IPS DF 4.7 (cell line): ENCODE data around the gene ZFP90.
"Not testable (repeated sequence)": the region's sequence is repeated elsewhere in the genome, so short reads cannot be mapped to it uniquely, and the experiment has no call there.

Experiments
- DNase-seq: peaks from one replicate; pipeline ENCODE4 v3.0.0-alpha.2; 2013; ENCODE audit warnings: low spot score; ENCODE audit errors: extremely low read depth

Gene ZFP90

DNA sequence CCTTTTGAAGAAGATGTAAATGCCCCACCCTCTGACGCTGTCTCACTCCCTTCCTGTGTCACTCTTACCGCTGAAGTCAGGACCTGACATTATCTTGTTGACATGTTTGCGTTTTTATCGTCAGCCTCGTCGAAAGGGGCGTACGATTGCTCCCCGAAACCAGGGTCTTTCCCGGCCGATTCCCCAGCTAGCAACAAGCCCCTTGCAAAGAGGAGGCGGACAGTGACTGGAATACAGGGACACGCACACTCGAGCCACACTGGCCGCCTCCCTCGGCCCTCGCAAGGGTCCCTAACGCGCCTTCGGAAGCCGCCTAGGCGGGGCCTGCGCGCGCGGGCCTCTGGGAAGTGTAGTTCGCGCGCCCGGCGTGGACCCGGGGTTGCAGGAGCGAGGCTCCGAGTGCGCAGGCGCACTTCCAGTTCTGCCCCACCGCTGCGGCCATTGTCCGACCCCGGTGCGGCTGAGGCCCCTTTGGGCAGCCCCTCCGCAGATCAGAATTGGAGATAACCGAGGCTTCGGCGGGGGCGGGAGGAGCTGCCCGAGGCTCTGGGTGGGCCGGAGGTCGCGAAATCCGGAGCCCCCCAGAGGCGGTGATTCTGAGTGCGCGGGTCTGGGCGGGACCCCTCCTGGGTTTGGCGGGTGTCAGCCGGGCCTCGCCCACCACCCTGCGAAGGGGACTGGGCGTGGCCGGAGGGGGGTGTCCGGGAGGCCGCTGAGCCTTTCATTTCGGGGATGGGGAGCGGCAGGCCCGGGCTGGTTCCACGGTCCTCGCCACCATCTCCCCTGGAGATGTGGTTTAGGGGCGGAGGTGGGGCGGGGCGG, at the start of gene ZFP90:
Gene ZFP90, plus strand, starts transcription at position 412 of the 822 bp plus-strand sequence. CDS start 502 bp downstream, outside the sequence.
- peak; percentile 58 for DNase-seq

DNA sequence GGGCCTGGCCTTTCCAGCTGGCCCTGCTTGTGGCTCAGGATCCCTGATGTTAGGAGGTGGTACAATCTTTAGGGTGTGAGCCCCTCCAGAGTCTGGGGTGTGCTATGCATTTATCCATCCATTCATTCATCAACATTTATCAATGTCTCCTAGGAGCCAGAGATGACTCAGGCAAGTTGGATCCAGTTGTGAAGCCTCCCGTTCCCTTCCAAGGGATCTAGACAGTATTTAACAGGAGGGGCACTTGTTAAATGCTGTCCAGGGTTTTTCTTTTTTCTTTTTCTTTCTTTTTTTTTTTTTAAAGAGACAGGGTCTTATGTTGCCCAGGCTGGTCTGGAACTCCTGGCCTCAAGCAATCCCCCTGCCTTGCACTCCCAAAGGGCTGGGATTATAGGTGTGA, 48.7 kb upstream of the ZFP90 start:
- no peak for DNase-seq

DNA sequence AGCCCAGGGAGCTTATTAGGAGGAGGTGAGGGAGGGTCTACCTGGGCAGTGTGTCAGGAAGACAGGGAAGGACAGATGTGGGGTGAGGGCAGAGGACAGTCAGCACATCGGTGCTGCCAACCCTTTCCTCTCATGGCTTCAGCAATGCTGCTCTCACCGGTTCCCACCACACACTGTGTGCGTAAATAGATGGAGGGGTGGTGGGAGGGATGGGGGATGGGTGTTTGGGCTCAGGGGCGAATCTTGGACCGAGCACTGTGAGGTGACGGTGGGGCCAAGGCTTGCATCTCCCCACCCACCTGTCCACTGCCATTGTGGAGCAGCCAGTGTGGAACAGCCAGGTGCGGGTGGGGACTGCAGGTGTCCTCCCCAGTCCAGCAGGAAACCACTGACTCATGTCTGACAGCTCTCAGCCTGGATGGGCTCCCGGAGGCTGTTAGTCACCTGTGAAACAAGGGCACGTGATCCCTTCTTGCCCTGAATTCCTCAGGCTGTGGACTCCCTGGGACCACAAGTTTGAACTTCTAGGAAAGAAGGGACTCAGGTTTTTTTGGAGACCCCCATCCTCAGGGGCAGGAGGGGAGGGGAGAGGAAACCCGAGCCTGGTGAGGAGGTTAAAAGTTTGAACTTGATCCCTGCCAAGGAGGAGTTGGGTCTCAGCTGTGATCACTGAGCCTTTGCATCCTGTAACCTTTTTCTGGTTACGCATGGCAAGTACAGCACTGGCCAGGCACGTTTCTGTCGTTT, 48.1 kb upstream of the ZFP90 start:
- no peak for DNase-seq

DNA sequence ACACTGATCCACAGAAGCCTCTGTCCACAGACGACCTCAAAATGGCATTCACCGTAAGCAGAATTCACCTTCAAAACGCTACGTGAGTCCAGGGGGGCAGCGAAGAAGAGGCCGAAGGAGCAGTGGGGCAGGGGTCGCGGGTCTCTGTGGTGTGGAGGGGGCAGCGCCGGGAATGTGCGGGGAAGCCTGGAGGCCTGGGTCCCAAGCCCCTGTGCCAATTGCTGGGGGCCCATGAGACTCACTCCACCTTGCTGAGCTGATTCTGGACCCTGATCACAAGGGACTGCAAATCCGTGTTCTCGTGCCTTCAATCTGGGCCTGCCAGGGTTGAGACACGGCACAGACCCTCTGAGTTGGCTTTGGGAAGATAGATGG, 47.5 kb upstream of the ZFP90 start:
- DNase-seq = no peak

DNA sequence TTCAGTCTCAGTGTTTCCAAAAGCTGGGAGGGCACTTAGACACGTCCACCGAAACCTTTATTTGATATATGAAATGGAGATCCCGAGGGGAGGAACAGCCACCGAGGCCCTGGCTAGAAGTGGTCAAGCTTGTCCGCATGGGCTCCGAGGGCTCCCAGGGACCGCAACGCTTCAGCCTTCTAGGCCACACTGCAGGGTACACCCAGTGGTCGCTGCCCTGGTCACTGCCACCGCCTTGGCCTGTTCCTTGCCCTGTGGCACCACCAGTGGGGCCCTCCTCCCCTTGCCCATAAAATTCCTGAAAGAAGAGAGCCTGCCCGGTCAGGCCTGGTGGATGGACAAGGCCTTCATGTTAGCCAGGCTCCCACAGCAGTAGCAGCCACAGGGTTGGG, 46.9 kb upstream of the ZFP90 start:
- DNase-seq = no peak

DNA sequence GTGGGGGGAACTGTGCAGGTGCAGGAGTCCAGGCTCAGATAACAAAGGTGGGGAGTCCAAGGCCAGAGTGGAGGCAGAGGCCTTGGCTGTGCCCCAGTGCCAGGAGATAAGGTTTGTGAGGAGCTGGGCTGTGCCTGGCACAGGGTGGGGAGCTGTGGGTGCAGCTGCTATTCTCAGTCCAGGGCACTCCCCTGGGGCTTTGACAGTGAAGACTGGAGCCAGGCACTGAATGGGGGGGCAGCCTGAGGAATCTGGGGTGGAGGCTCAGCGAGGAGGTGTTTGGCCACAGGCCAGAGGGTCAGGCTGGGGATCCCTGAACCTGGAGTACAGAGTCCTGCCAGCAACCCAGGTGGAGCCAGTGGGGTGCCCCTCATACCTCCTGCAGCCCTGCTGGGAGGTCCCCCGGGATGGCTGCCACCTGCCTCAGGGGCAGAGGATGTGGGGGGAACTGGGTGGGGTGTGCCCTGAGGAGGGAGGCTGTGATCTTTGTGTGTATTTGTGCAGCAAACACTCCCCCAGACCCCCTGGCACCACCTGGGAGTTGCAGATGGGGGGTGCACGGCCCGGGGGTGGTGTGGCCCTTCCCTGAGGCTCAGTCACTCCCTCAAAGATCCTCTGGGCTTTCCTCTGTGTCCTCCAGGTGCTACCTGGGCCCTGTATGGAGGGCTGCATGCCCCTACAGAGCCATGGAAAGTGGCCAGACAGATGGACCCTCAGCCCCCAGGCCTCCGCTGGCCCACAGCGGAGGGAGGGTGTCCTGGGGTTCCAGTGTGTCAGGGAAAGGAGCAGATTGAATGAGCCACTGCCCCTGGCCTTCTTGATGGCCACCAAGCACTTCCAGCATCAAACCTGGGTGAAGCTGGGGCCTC, 46.3 kb upstream of the ZFP90 start:
- no peak for DNase-seq

DNA sequence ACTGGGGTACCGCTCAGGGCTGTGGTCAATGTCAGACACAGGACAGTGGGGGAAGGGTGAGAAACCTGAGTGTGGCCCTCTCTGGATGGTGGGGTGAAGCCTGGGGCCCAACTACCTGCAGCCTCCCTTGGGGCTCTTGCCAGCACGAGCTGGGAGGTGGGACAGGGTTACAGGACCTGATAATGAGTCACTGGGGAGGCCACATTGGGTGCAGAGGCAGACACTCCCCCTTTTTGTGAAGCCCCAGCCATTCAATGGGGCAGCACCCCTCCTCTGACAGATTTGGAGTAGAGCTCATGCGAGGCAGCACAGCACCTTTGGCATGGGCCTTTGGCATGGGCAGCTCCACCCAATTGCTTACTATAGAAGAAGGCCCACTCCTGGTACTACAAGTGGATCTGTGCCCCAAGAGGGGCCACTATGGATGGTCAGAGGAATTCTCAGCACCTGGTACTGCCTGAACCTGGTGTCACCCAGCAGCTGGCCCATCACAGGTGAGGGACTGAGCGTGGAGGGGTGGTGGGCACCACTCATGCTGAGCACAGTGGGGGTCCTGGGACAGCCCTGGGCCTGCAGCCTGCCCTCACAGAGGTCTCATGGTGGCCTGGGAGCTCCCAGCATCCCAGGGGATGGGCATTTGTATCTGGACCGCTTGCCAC, 45.5 kb upstream of the ZFP90 start:
- DNase-seq = no peak

DNA sequence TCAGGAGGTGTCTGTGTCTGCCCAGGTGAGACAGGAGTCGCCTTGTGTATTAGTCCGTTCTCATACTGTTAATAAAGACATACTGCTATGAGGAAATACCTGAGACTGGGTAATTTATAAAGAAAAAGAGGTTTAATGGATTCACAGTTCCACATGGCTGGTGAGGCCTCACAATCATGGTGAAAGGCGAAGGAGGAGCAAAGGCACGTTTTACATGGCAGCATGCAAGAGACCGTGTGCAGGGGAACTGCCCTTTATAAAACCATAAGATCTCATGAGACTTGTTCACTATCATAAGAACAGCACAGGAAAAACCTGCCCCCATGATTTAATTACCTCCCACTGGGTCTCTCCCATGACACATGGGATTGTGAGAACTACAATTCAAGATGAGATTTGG, 44.8 kb upstream of the ZFP90 start:
- not testable (repeated sequence) for DNase-seq

DNA sequence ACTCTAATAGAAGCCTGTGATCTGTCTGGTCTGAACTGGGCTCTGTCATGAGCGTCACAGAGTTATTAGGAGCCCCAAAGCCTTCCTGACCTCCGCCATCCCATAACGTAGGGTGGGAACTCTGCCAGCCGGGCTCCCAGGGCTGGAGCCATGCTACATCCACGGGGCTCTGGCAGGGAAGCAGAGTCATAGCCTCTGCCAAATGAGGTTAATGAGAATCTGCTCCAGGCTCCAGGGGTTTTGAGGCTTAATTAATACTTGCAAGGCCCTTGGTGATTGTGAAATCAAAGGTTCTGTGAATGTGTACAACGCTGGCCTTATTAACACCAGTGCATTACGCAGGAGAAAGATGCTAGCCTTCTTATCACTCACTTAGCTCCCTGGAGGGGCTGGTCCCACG, 42.4 kb upstream of the ZFP90 start:
- no peak for DNase-seq

DNA sequence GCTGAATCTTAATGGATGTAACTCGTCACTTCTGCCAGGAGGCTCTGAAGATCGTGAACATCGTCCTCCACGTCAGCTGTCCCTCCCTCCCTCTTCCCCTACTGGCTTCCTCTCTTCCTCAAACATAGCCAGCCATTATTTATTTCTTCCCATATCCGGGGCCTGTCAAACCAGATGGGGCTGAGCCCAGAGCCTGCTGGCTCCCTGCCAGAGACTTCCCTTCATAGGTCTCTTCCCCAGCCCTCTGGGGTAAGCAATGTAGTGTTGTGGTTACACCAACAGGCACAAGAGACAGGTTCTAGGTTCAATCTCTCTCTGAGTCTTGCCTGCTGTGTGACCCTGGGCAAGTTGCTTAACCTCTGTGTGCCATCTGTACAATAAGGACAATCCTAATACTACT, 40.1 kb upstream of the ZFP90 start:
- DNase-seq = no peak

DNA sequence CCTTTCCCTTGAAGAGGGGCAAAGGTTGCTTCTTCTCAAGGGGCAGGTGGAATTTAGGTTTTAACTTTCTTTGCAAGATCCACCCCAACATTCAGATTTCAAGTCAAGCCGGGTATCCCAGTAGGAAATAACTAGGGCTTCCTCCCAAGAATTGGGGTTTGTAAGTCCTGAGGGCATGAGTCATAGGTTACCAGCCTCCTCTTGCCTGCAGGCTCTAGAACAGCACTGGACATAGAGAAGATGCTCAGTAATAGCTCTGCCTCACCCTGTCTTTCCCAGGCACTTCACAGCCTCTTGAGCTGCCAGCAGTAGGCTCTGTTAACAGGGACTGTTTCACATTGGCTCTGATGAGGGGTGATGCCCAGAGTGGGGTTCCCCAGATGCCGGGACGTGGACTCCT, 35.8 kb upstream of the ZFP90 start:
- no peak for DNase-seq

DNA sequence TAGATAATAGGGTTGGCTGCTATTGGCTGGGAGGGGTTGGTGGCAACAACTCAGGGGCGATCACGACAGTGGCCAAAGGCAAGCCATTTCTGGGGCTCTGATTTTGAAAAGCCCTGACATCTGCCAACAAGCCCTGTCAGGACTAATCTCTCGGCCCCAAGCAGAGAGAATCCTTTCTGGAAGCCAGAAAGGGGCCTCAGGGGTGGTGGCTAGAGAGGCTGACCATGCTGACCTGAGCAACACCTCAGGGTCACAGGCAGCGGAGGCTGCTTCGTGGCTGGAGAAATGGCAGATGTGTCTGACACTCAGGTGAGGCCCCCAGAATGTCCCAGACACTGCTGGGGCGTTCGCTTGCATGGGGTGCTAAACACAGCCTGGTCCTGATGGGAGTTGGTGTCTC, 35.0 kb upstream of the ZFP90 start:
- no peak for DNase-seq

DNA sequence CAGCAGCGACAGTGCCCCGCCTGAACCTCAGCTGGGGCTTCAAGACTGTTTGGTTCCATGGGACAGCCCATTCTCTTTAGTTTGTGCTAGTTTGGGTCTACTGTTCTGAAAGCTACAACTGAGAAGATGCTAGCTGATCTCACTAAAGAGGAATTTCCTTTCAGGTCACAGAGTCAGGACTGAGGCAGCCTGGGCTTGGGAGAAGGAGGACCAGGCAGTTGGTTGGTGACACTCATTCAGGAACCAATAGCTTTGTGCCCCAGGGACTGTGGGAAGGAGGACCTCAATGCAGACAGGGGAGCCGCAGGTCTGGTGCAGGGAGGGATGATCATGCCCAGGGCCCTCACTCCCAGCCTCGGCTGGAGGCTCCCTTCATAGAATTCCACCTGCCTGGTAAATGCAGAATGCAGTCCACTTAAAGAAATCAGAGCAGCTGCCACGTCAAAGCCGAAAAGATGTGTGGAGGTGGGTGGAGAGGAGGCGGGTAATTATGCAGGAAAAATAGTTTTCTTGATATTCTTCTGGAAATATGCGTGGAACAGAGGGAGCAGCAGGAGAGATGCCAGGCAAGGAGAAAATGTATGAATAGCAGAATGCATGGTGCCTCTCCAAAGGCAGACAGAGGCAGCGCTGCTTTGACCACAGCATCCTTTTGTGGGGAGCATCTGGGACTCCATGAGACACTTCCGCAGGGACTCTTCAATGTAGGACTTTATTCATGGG, 32.6 kb upstream of the ZFP90 start:
- no peak for DNase-seq

DNA sequence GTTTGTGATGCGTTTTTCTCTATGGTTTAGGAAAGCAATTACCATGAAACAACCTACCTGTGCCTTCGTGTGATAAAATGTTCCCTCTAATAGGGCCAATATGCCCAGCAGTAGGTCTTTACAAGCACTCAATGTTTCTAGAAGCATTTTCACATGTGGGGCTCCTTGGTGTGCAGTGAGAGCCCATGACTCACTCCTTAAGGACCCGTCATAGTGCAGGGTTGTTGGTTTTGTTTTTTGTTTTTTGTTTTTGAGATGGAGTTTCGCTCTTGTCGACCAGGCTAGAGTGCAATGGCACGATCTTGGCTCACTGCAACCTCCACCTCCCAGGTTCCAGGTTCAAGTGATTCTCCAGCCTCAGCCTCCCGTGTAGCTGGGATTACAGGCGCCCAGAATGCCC, 31.1 kb upstream of the ZFP90 start:
- DNase-seq = no peak

DNA sequence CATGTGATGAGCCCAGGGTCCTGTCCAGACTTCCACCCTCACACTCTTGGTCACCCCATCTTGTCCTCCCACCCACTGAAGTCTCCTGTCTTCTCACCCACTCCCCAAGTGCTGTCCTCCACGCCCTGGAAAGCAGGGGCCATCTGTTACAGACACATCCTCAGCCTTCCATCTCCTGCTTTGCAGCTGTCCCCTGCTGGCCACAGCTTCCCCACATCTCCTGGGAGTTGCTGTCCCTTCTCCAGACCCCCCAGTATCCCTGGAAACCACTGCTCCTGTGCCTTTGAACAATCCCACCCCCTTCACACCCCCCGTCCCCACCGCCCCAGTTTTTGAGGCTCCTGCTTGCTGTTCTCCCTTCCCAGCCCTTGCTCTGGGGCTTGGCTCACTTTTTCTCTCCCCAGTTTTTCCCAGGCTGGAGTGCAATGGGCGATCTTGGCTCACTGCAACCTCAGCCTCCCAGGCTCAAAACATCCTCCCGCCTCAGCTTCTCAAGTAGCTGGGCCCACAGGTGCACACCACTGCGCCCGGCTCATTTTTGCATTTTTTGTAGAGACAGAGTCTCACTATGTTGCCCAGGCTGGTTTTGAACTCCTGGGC, 30.4 kb upstream of the ZFP90 start:
- DNase-seq = no peak

DNA sequence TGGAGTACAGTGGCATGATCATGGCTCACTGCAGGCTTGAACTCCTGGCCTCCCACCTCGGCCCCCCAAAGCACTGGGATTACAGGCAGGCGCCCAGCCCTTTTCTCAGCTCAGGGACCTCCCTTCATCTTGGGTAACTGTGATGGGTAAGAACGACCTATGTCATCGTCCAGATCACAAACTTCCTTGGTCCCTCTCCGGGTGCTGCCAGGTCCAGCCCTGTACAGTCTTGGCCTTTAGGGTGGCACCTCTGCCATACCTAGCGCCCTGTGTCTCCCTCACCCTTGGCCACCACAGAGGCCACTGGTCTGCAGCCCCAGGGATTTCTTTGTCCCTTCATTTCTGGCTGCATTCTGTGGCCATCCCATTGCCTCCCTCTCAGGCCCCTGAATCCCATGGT, 29.7 kb upstream of the ZFP90 start:
- no peak for DNase-seq

DNA sequence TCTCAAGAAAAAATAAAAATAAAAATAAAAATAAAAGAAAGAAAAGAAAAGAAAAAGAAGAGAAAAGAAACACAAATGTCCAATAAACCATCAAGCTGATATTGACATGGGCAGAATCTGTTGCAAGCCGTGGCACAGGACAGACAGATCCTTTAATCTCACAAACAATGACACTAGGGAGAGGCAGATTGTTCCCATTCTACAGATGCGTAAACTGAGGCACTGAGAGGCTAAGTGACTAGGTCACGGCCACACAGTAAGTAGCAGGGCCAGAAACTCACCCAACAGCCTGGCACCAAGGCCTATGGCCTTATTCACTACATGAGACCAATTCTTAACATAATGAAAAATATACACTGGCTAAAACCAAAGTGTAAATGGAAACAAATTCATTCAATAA, 28.3 kb upstream of the ZFP90 start:
- DNase-seq = no peak

DNA sequence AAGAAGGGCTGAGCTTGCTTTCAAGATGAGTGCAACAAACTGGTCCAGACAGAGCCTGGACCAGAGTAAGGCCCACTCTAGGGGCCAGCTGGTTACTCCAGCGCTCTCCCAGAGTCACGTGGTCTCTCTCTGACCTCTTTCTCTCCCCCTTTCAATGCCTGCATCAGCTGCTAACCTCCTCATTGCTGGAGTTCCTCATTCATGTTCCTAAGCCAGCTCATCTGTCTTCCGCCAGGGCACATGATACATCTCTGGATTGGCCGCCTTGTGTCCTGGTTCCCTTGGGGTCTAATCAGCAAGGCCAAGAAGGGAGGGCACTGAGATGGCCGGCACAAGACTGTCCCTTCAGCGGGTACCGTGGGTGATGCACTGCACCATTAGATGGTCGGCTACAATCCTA, 26.9 kb upstream of the ZFP90 start:
- no peak for DNase-seq

DNA sequence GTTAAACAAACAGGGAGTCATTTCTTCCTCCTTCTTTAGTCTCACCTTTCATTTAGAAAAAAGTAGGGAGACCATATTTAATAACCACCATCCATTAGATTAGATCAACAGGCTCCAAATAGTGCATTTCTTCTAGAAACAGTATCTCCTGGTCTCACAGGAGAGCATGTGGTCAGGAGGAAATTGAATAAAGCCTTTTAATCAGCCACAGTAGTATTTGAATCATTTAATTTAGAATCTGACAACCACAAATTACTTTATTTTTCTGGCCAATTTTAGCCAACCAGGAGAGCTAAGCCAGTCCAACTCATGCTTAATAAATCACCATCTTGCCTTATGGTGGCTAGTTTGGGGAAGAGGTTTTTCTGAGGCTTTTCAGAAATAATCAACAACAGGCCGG, 26.3 kb upstream of the ZFP90 start:
- no peak for DNase-seq

DNA sequence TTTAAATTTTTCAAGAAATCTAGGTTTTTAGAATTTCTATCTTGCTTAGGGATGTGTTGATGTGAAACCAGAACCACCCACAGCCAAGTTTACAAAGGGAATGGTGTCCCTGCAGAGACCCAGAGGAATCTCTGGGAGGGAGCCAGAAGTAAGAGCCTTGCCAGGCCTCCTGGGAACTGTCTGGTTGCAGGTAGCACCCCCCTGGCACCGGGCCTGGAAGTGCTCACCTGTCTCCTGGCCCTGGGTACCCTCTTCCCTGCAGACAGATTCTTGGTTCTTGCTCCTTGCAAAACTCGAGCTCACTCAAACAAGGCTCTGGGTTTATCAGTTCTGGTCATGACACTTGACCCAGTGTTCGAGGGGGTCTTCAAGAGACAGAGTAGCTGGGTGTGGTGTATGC, 24.6 kb upstream of the ZFP90 start:
- no peak for DNase-seq
